HepG2 (cell line): ENCODE results near the gene IGLON5. TPM values are rescaled to one million over a fixed set of nuclear protein-coding genes. Genes with fewer than 3 reads are reported as not detected.

Experiments
- ATAC-seq: fragments of 200-7000 bp; cut with Tn5 transposase; 3 replicates; pipeline ENCODE4 v1.9.1; 2020; ENCODE audit warnings: mild to moderate bottlenecking, moderate library complexity
- BruUV-seq: library from RNA; stranded (reverse); fragments of 400-500 nt; replicated peaks from 2 replicates; lab custom pipeline; 2021; lab: Mats Ljungman, UMichigan
- CTCF ChIA-PET: fragments of 300-600 bp; formaldehyde crosslinking; extraction: SDS; loops from one replicate; lab custom pipeline; 2021; ENCODE audit warnings: low total read pairs, inconsistent platforms, low intra/inter-chr PET ratio; lab: Yijun Ruan, JAX
- POLR2A ChIA-PET: fragments of 350-600 bp; sonication (Branson Sonifier 250); formaldehyde crosslinking; loops from one replicate; lab custom pipeline; 2020; ENCODE audit warnings: antibody characterized with exemption, inconsistent platforms; lab: Yijun Ruan, JAX
- DNase-seq: peaks from one replicate; pipeline ENCODE4 v3.0.0-alpha.2; 2015; ENCODE audit warnings: low spot score
- FAIRE-seq: peaks from 3 replicates; lab custom pipeline; 2011; peaks lifted over from hg19 to GRCh38; lab: Jason Lieb, UNC
- H2AFZ ChIP-seq: one replicate; pipeline ENCODE4 v1.6.1; 2011; ENCODE audit warnings: low read length, inconsistent platforms
- H3K27ac ChIP-seq: fragments of 300-600 bp; 3 replicates; pipeline ENCODE4 v1.8.0; 2011; ENCODE audit warnings: mixed run types, mild to moderate bottlenecking, mixed read lengths, low read length, inconsistent platforms; ENCODE audit not compliant: insufficient read depth; ENCODE audit errors: extremely low read length
- H3K27me3 ChIP-seq, 2 experiments: fragments of 200-600 bp in 1 of 2; 2 replicates in 1 of 2; 3 replicates in 1 of 2; pipeline versions ENCODE4 v1.6.0 to v1.8.0; 2011; ENCODE audit warnings: low read length in 2 of 2, mild to moderate bottlenecking in 2 of 2, moderate library complexity in 2 of 2, inconsistent platforms in 1 of 2; ENCODE audit not compliant: insufficient read depth in 2 of 2, control insufficient read depth in 1 of 2
- H3K36me3 ChIP-seq, 2 experiments: fragments of 200-600 bp in 1 of 2; replicated peaks in 1 of 2; 2 replicates in 1 of 2; 3 replicates in 1 of 2; pipeline versions ENCODE4 v1.5.1 to v1.8.0; 2011; ENCODE audit warnings: low read length in 2 of 2, inconsistent platforms in 1 of 2; ENCODE audit not compliant: insufficient read depth in 2 of 2, control insufficient read depth in 1 of 2
- H3K4me1 ChIP-seq: 2 replicates; pipeline ENCODE4 v1.5.1; 2012; ENCODE audit warnings: low read length, inconsistent platforms; ENCODE audit not compliant: insufficient read depth
- H3K4me2 ChIP-seq: 2 replicates; pipeline ENCODE4 v1.6.0; 2011; ENCODE audit warnings: low read depth, low read length, inconsistent platforms
- H3K4me3 ChIP-seq, 3 experiments: fragments of 200-600 bp in 1 of 3; sonication (generic), shearing (Covaris generic) in 1 of 3; replicated peaks in 1 of 3; 2 replicates each; pipeline ENCODE4 v1.5.1; 2011 to 2016; ENCODE audit warnings: low read length in 3 of 3, inconsistent platforms in 2 of 3, low read depth in 2 of 3, mild to moderate bottlenecking in 2 of 3, control low read depth in 1 of 3, mixed read lengths in 1 of 3; ENCODE audit not compliant: insufficient read depth in 1 of 3
- H3K79me2 ChIP-seq: one replicate; pipeline ENCODE4 v1.6.1; 2011; ENCODE audit warnings: low read length, inconsistent platforms; ENCODE audit not compliant: insufficient read depth
- H3K9ac ChIP-seq: 2 replicates; pipeline ENCODE4 v1.6.0; 2011; ENCODE audit warnings: mild to moderate bottlenecking, low read depth, low read length, inconsistent platforms; ENCODE audit not compliant: insufficient read depth
- H3K9me3 ChIP-seq: 2 replicates; pipeline ENCODE4 v1.5.1; 2012; ENCODE audit warnings: mild to moderate bottlenecking, low read length
- H4K20me1 ChIP-seq: 2 replicates; pipeline ENCODE4 v1.6.0; 2011; ENCODE audit warnings: inconsistent platforms, mild to moderate bottlenecking, low read length, moderate library complexity; ENCODE audit not compliant: insufficient read depth
- CREB1 ChIP-seq, 2 experiments: fragments of 450-650 bp in 1 of 2; IDR thresholded peaks; 2 replicates each; pipeline ENCODE4 v1.6.1; 2016 to 2017; ENCODE audit warnings: control low read depth in 1 of 2, mild to moderate bottlenecking in 1 of 2, missing compliant biosample characterization in 1 of 2, missing genetic modification characterization in 1 of 2
- STAG1 ChIP-seq: sonication (generic); formaldehyde crosslinking; IDR thresholded peaks from 2 replicates; pipeline ENCODE4 v1.4.0; 2020; ENCODE audit warnings: missing genetic modification reagents
- TEAD2 ChIP-seq: sonication (generic); formaldehyde crosslinking; IDR thresholded peaks from 2 replicates; pipeline ENCODE4 v1.9.0; 2021; ENCODE audit warnings: missing genetic modification reagents
- ZNF460 ChIP-seq: sonication (generic); formaldehyde crosslinking; IDR thresholded peaks from 2 replicates; pipeline ENCODE4 v1.5.1; 2020; ENCODE audit warnings: missing genetic modification reagents, mild to moderate bottlenecking, borderline replicate concordance
- WGBS: methylation state at CpG from one replicate; pipeline ENCODE4 v1.1.6; 2017; ENCODE audit warnings: low lambda C conversion rate; 5-methylcytosine and 5-hydroxymethylcytosine counted together
- in situ Hi-C: cut with HindIII; loops from 2 replicates; pipeline ENCODE4 v1.10.0; 2017; ENCODE audit warnings: low pct_unique_long_range_greater_than_20kb; ENCODE audit not compliant: extremely low pct_ligation_motif_present
- intact Hi-C: fragments of 100-400 bp; cut with micrococcal nuclease; formaldehyde crosslinking; loops from one replicate; pipeline ENCODE4 v1.10.0; 2022; ENCODE audit not compliant: unreplicated experiment
- polyA plus RNA-seq, 8 experiments: library from polyadenylated mRNA; depleted of rRNA in 3 of 8; stranded (reverse) in 7 of 8; unstranded in 1 of 8; fragments of >200 nt; fragmentation: Illumina TruSeq in 4 of 8; extraction: Trizol in 4 of 8; gene quantifications; 2 replicates each; pipeline versions ENCODE4 v1.2.1 to v1.2.3, GENCODE V29; 2011 to 2016; ENCODE audit warnings: low read depth in 4 of 8, missing spikeins in 1 of 8, mixed read lengths in 1 of 8; ENCODE audit not compliant: insufficient read depth in 1 of 8
- total RNA-seq, 5 experiments: library from RNA; depleted of rRNA; stranded (reverse); fragments of >200 nt; fragmentation: Illumina TruSeq; extraction: Trizol; gene quantifications; 2 replicates each; pipeline ENCODE4 v1.2.3, GENCODE V29; 2016; ENCODE audit warnings: low read depth in 1 of 5
- TF ChIP-seq, protein P1 (sequence below): sonication (generic); formaldehyde crosslinking; IDR thresholded peaks from 2 replicates; pipeline ENCODE4 v1.5.0; 2020; ENCODE audit warnings: mild to moderate bottlenecking, missing genetic modification reagents, moderate library complexity

The IGLON5 gene
- total and polyA plus RNA-seq, 2 of the 13 experiments (the other 11 are each of a cell fraction or from before 2014, with no cell fraction given), result 0.04 to 5.7 TPM

DNA sequence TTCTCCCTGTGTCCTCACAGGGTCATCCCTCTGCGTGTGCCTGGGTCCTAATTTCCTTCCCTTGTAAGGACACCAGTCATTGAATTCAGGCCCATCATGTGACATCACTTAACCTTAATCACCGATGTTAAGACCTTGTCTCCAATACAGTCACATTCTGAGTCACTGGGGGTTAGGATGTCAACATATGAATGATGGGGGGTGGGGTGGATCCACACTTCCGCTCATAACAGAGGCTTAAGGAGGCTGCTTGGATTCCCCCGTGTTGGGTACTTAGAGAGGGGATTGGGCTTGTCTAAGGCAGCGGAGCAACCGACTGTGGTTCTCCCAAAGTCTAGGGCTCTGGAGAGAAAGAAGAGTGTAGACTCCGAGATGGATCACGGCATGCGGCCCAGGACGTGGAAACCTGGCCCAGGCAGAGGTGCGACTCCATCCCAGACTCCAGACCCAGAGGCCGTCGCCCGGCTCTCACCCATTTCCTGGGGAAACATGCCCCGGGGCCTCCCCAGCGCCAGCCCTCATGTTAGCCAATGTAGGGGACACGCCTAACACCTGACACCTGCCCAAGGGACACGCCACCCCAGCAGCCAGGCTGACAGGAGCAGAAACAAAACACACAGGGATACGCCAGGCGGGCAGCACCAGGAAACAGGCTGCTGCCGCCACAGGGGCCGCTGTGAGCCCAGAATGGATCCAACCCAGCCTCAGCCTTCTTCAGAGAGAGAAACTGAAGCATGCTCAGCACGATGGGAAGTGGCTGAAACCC, 17.1 kb upstream of the IGLON5 start:
- peak; percentile 70 for ATAC-seq
- Histone ChIP-seq H3K36me3 (no peaks in the 10 kb centered on the region), H3K79me2 (no peaks in the 10 kb centered on the region), H3K4me1 (no peaks in the 10 kb centered on the region), H3K27ac (no peak overlapping the region), H3K9ac (no peak overlapping the region), H3K9me3 (no peaks in the 10 kb centered on the region), H2AFZ (no peak overlapping the region), H4K20me1 (no peaks in the 10 kb centered on the region), H3K27me3 (peaks cover 5 to 61% of the 10 kb centered on the region in 2 experiments; a peak in 4 of 5 replicates), H3K4me3 (no peak overlapping the region), H3K4me2 (no peak overlapping the region; the same call in 1 of the 2 replicates)
- in situ Hi-C loops, result loop anchor here (25.0 kb wide), 1 partner anchor 343 kb away; the partner anchor contains the start of genes SIGLEC14 and SIGLEC5
- peak; percentile 47 for TF ChIP-seq STAG1 (CRISPR knock-in tag)
- TF ChIP-seq, protein P1, sequence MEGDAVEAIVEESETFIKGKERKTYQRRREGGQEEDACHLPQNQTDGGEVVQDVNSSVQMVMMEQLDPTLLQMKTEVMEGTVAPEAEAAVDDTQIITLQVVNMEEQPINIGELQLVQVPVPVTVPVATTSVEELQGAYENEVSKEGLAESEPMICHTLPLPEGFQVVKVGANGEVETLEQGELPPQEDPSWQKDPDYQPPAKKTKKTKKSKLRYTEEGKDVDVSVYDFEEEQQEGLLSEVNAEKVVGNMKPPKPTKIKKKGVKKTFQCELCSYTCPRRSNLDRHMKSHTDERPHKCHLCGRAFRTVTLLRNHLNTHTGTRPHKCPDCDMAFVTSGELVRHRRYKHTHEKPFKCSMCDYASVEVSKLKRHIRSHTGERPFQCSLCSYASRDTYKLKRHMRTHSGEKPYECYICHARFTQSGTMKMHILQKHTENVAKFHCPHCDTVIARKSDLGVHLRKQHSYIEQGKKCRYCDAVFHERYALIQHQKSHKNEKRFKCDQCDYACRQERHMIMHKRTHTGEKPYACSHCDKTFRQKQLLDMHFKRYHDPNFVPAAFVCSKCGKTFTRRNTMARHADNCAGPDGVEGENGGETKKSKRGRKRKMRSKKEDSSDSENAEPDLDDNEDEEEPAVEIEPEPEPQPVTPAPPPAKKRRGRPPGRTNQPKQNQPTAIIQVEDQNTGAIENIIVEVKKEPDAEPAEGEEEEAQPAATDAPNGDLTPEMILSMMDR (CRISPR knock-in tag), result peak; percentile 31; the same call in 1 of the 2 replicates
- TF ChIP-seq ZNF460, result no peak
- no peak for TF ChIP-seq TEAD2
- peak; percentile 27; the same call in 1 of the 2 replicates for TF ChIP-seq CREB1 (IDR thresholded peaks at IDR 0.05)
- no peak for TF ChIP-seq CREB1 (CRISPR knock-in tag; IDR thresholded peaks at IDR 0.05)
- BruUV-seq, result no TSS peak
- intact Hi-C loops, result no loop called here
- POLR2A ChIA-PET, result no interaction called here
- CTCF ChIA-PET, result no interaction called here
- 24% methylated on average over 13 of the region's 23 CpGs for WGBS
- FAIRE-seq, result no peak
- DNase-seq, result no peak
